Mesothelial cell of epicardium (in vitro differentiated cells): ENCODE results near the gene CAPN14. TPM values are rescaled to one million over a fixed set of nuclear protein-coding genes. Genes with fewer than 3 reads are reported as not detected.

ENCODE experiments used
- DNase-seq, 2 experiments: peaks; one replicate each; pipeline ENCODE4 v3.0.0; 2021; ENCODE audit warnings: low spot score in 2 of 2; ENCODE audit not compliant: unreplicated experiment in 2 of 2
- H3K27ac Mint-ChIP-seq: 2 replicates; pipeline ENCODE4 v1.8.0; 2021; ENCODE audit warnings: mixed read lengths
- H3K27me3 Mint-ChIP-seq: 2 replicates; pipeline ENCODE4 v1.8.0; 2021; ENCODE audit warnings: low read depth, mixed read lengths
- H3K36me3 Mint-ChIP-seq: 2 replicates; pipeline ENCODE4 v1.8.0; 2021; ENCODE audit warnings: mixed read lengths
- H3K4me1 Mint-ChIP-seq: 2 replicates; pipeline ENCODE4 v1.8.0; 2021; ENCODE audit warnings: mixed read lengths
- H3K4me3 Mint-ChIP-seq: 2 replicates; pipeline ENCODE4 v1.8.0; 2021; ENCODE audit warnings: mild to moderate bottlenecking, moderate library complexity, mixed read lengths
- H3K9me3 Mint-ChIP-seq: 2 replicates; pipeline ENCODE4 v1.8.0; 2021; ENCODE audit warnings: mixed read lengths
- total RNA-seq: library from RNA; stranded (reverse); gene quantifications from 3 replicates; pipeline ENCODE4 v1.2.1, GENCODE V29; 2021
- TF ChIP-seq, protein P1 (sequence below): fragments of 200-600 bp; sonication (generic); IDR thresholded peaks from one replicate; pipeline ENCODE4 v1.5.0; 2021; ENCODE audit warnings: antibody characterized with exemption; ENCODE audit not compliant: unreplicated experiment

CAPN14 gene
- total RNA-seq, 1 donor from 2014 or later, result 0.54 TPM

DNA sequence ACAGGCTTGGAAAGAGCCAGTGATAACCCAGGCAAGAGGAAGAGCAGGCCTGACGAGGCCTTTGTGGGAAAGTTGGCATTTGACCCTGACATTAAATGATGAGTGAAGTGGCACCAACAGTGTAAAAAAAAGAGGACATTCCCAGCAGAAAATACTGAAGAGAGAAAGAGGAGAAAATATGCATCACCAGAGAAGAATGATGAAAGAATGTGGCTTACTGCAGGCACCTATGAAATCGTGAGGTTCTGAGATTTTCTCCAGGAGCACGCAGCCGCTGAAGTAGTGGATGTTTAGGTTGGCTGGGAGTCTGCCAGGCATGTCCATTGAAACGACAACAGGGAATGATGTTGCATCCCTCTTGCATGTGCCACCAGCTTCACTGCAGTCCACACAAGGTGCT, 30.4 kb upstream of the CAPN14 start:
- Mint-ChIP-seq H3K4me1 (peaks cover 16% of the 10 kb centered on the region), H3K27me3 (no peaks in the 10 kb centered on the region), H3K4me3 (no peak overlapping the region), H3K36me3 (peaks cover 19% of the 10 kb centered on the region), H3K27ac (peak overlapping the region; percentile 52), H3K9me3 (no peaks in the 10 kb centered on the region)
- TF ChIP-seq, protein P1, sequence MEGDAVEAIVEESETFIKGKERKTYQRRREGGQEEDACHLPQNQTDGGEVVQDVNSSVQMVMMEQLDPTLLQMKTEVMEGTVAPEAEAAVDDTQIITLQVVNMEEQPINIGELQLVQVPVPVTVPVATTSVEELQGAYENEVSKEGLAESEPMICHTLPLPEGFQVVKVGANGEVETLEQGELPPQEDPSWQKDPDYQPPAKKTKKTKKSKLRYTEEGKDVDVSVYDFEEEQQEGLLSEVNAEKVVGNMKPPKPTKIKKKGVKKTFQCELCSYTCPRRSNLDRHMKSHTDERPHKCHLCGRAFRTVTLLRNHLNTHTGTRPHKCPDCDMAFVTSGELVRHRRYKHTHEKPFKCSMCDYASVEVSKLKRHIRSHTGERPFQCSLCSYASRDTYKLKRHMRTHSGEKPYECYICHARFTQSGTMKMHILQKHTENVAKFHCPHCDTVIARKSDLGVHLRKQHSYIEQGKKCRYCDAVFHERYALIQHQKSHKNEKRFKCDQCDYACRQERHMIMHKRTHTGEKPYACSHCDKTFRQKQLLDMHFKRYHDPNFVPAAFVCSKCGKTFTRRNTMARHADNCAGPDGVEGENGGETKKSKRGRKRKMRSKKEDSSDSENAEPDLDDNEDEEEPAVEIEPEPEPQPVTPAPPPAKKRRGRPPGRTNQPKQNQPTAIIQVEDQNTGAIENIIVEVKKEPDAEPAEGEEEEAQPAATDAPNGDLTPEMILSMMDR, result no peak
- no peak for DNase-seq

- Mint-ChIP-seq H3K27ac (no peak overlapping the region), H3K4me1 (peaks cover 13% of the 10 kb centered on the region)
Observed at GRCh38 chr2:31246184-31246852, 29.0 kb upstream of the CAPN14 start.

GRCh38 chr2:31244101-31244500, 26.8 kb upstream of the CAPN14 start:
- no peaks in the 10 kb centered on the region for H3K9me3 Mint-ChIP-seq
- no peak for DNase-seq
- H3K27me3 Mint-ChIP-seq, result no peaks in the 10 kb centered on the region
- H3K27ac Mint-ChIP-seq, result no peak overlapping the region
- peaks cover 12% of the 10 kb centered on the region for H3K36me3 Mint-ChIP-seq
- H3K4me1 Mint-ChIP-seq, result peaks cover 31% of the 10 kb centered on the region
- H3K4me3 Mint-ChIP-seq, result no peak overlapping the region
- TF ChIP-seq, protein P1, result no peak

More at GRCh38 chr2:31246184-31246852, 29.0 kb upstream of the CAPN14 start:
- Mint-ChIP-seq H3K9me3 (no peaks in the 10 kb centered on the region), H3K27me3 (no peaks in the 10 kb centered on the region), H3K4me3 (no peak overlapping the region), H3K36me3 (peaks cover 19% of the 10 kb centered on the region)
- DNase-seq, result no peak
- TF ChIP-seq, protein P1, result no peak

DNA sequence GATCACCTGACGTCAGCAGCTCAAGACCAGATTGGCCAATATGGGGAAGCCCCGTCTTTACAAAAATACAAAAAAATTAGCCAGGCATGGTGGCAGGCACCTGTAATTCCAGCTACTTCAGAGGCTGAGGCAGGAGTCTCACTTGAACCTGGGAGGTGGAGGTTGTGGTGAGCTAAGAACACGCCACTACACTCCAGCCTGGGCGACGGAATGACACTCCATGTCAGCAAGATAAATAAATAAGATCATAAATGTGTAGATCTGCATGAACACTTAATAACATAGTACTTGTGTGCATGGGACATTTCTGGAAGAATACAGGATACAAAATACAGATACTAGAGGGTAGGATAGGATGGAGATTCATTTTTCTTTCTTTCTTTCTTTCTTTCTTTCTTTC, 25.7 kb upstream of the CAPN14 start:
- no peaks in the 10 kb centered on the region for H3K27me3 Mint-ChIP-seq
- H3K4me1 Mint-ChIP-seq, result peaks cover 37% of the 10 kb centered on the region
- TF ChIP-seq, protein P1, result no peak
- H3K9me3 Mint-ChIP-seq, result no peaks in the 10 kb centered on the region
- peaks cover 10% of the 10 kb centered on the region for H3K36me3 Mint-ChIP-seq
- no peak overlapping the region for H3K27ac Mint-ChIP-seq
- DNase-seq, result no peak
- no peak overlapping the region for H3K4me3 Mint-ChIP-seq

- TF ChIP-seq, protein P1, result no peak
- peaks cover 34% of the 10 kb centered on the region for H3K4me1 Mint-ChIP-seq
- no peak overlapping the region for H3K4me3 Mint-ChIP-seq
- H3K9me3 Mint-ChIP-seq, result no peaks in the 10 kb centered on the region
- H3K27ac Mint-ChIP-seq, result no peak overlapping the region
- peaks cover 10% of the 10 kb centered on the region for H3K36me3 Mint-ChIP-seq
- H3K27me3 Mint-ChIP-seq, result no peaks in the 10 kb centered on the region
- no peak for DNase-seq
Observed at GRCh38 chr2:31241625-31242270, 24.4 kb upstream of the CAPN14 start.
